ENCODE results near the gene ALDH1L1.

ALDH1L1 gene

GRCh38 chr3:126191246-126191645 lies 10.9 kb upstream of the ALDH1L1 start:
- DNase-seq, result no peak

DNA sequence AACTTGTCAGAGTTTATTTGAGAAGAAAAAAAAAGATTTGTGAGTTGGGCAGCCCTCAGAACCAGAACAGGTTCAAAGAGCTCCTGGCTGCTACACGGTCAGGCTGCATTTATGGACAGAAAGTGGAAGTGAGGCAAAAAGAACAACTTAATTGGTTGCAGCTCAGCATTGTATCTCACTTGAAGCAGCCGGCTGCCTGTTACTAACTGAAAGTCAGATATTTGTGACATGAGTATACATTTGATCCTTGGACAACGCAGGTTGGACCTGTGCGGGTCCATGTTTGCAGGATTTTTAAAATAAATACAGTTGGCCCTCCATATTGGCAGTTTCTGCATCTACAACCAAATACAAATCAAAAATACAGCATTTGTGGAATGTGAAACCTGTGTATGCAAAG lies 7.5 kb upstream of the ALDH1L1 start:
- DNase-seq, result no peak

- no peak for DNase-seq
Observed at GRCh38 chr3:126186749-126187148, 6.4 kb upstream of the ALDH1L1 start.

DNA sequence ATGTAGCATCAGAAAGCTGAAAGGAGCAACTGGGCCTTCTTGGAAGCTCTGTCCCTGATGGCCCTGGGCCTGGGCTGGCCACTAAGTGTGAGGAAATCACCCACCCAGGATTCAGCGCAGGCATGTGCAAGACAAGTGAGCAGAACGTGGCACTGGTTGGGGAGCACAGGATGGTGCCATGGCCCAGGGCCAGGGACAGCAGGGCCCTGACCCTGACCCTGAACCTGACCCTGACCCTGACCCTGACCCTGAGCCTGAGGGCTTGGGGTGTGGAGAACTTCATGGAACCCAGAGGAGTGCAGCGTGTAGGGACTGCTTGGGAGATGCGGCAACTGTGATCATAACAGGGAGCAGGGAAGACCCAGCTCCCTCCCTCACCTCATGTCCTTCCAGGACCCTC lies 5.9 kb upstream of the ALDH1L1 start:
- no peak for DNase-seq

DNA sequence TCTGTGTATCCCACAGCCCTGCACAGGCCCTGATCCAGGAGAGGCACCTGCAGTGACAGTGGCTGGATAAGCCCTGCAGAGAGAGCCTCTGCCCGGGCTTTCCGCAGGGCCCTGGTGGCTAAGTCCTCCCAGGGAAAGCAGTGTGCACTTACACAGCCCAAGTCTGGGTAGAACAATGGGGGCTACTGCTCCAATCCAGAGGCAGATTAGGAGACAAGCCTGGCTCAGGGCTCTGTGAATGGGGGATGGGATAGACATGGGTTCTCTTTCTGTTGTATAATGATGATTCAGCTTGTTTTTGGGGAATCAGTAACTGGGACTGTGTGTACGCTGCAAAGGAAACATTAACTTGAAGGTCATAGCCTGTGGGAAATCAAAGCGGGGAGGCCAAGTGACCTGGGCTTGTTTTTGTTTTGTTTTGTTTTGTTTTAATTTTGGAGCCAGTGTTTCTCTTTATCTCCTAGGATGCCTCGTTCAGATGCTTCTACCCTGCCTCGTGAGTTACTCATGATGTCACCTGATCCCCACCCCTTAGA lies 4.1 kb upstream of the ALDH1L1 start:
- no peak for DNase-seq

DNA sequence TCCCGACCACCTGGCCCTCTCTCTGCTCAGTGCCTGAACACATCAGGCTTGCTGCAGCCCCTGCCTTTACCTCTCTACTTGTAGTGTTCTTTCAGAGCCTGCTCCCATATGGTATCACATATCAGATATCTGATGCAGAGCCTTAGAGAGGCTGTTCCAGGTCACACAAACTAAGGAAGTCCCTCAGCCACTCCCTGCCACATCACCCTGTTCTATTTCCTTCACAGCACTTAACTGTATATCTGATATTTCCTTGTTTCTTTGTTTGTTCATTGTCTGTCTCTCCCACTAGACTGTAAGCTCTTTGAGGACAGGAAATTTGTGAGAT lies 976 bp upstream of the ALDH1L1 start:
- DNase-seq, result no peak

DNA sequence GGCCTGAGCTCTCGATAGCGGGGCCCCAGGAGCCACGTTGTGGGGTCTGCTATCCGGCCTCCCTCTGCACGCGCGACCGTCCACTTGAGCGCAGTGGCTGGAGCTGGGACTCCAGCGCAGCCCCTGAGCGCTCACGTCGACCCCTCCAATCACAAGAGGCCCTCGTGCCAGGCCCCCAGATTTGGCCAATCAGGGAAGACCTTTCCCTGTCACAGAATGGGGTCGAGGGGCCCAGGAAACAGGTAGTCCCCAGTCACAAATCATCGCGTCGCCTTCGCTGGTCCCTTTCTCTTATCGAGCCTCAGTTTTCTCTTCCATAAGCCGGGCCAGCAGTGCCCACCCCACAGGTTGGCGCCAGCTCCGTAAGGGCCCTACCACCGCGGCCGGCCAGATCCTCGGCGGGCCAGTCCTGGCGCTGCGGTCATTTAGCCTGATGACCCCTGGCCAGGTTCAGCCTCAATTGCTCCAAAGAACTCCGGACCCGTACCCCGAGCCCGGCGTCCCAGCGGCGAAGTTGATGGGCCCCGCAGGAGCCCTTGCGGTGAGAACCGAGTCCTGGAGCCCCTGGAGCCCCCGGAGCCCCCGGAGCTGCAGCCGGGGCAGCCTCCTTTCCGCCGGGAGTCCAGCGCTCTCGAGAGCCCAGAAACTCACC lies 435 bp downstream of the ALDH1L1 start:
- no peak for DNase-seq

- DNase-seq, result no peak
Observed at GRCh38 chr3:126170073-126170777, 10.2 kb downstream of the ALDH1L1 start.

- no peak for DNase-seq
Observed at GRCh38 chr3:126167566-126167965, 12.8 kb downstream of the ALDH1L1 start.

GRCh38 chr3:126166009-126166408 lies 14.4 kb downstream of the ALDH1L1 start:
- DNase-seq, result no peak

GRCh38 chr3:126161309-126161708 lies 19.1 kb downstream of the ALDH1L1 start:
- no peak for DNase-seq

- DNase-seq, result no peak
Observed at GRCh38 chr3:126160243-126161210, 19.9 kb downstream of the ALDH1L1 start.

- no peak for DNase-seq
Observed at GRCh38 chr3:126159476-126159875, 20.9 kb downstream of the ALDH1L1 start.

- DNase-seq, result no peak
Observed at GRCh38 chr3:126158912-126159454, 21.4 kb downstream of the ALDH1L1 start.

- no peak for DNase-seq
Observed at GRCh38 chr3:126158016-126158911, 22.1 kb downstream of the ALDH1L1 start.

GRCh38 chr3:126157083-126157768 lies 23.2 kb downstream of the ALDH1L1 start:
- DNase-seq, result no peak

DNA sequence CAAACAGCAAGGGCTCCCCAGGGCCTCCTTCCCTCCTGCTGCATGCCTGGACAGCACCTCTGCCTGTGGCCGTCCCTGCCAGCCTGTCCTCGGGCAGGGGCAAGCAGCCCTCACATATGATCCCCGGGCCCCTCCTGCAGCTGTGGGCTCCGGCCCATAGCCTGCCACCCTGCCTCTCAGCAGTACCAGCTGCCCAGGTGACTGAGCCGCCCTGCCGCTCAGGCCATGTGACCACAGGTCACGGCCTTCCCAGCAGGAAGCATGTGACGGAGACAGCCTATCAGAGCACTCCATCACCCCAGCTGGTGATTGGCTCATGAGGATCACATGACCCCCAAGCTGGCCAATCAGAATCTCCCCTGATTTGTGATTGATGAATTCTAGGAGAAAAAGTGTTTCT lies 23.9 kb downstream of the ALDH1L1 start:
- no peak for DNase-seq

DNA sequence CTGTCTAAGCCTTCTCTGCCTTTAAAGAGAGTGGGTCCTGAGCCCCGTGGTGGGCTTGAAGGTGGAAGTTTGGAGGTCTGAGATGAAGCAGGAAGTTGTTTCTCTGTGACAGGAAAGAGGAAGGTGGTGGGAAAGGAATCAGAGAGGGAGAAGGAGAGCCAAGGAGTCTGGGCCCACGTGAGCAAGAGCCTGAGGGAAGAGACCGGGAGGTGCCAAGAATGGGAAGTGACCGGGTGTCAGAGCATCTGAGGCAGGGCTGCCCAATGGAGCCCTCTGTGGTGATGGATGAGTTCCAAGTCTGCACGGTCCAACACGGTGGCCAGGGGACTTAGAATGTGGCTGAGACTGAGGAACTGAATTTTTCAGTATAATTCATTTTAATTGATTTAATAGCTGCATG lies 24.6 kb downstream of the ALDH1L1 start:
- no peak for DNase-seq

- DNase-seq, result no peak
Observed at GRCh38 chr3:126155280-126155640, 25.1 kb downstream of the ALDH1L1 start.

- no peak for DNase-seq
Observed at GRCh38 chr3:126154391-126155279, 25.8 kb downstream of the ALDH1L1 start.

Measured in NCI-H1694 (cell line).